Immature natural killer cell (primary cell): ENCODE data around the gene RPS24. TPM values are rescaled to one million over a fixed set of nuclear protein-coding genes. Genes with fewer than 3 reads are reported as not detected.

Experiments
- DNase-seq, 3 donors: peaks; one replicate each; pipeline ENCODE4 v3.0.0; 2022; ENCODE audit warnings: mixed read lengths in 1 of 3
- H3K27ac Mint-ChIP-seq, 6 donors: one replicate each; pipeline ENCODE4 v1.8.0; 2020; ENCODE audit warnings: mixed read lengths in 6 of 6, mild to moderate bottlenecking in 5 of 6, inconsistent platforms in 4 of 6, moderate library complexity in 3 of 6
- H3K27me3 Mint-ChIP-seq, 3 donors: one replicate each; pipeline ENCODE4 v1.8.0; 2020 to 2021; ENCODE audit warnings: low read depth in 3 of 3, mild to moderate bottlenecking in 3 of 3, mixed read lengths in 3 of 3, moderate library complexity in 3 of 3, inconsistent platforms in 1 of 3
- H3K36me3 Mint-ChIP-seq, 3 donors: one replicate each; pipeline ENCODE4 v1.8.0; 2020; ENCODE audit warnings: mixed read lengths in 3 of 3, inconsistent platforms in 2 of 3, mild to moderate bottlenecking in 2 of 3
- H3K4me1 Mint-ChIP-seq, 2 donors: one replicate each; pipeline ENCODE4 v1.8.0; 2020; ENCODE audit warnings: inconsistent platforms in 2 of 2, mild to moderate bottlenecking in 2 of 2, mixed read lengths in 2 of 2, moderate library complexity in 1 of 2
- H3K4me3 Mint-ChIP-seq, 5 donors: one replicate each; pipeline ENCODE4 v1.8.0; 2020; ENCODE audit warnings: mild to moderate bottlenecking in 5 of 5, mixed read lengths in 5 of 5, inconsistent platforms in 3 of 5, moderate library complexity in 3 of 5
- H3K9me3 Mint-ChIP-seq, 6 donors: one replicate each; pipeline ENCODE4 v1.8.0; 2020; ENCODE audit warnings: mild to moderate bottlenecking in 6 of 6, mixed read lengths in 6 of 6, inconsistent platforms in 4 of 6, moderate library complexity in 3 of 6
- polyA plus RNA-seq, 3 donors: library from polyadenylated mRNA; unstranded; fragments of 300-500 nt; fragmentation: Illumina TruSeq; gene quantifications; one replicate each; pipeline ENCODE4 v1.2.3, GENCODE V29; 2021

RPS24 gene
- polyA plus RNA-seq, 3 donors from 2014 or later = 531 to 1,299 (median 721) TPM

GRCh38 chr10:78010278-78010677 is 23.4 kb upstream of the RPS24 start:
- no peaks in the 10 kb centered on the region for H3K4me1 Mint-ChIP-seq
- H3K27me3 Mint-ChIP-seq = no peaks in the 10 kb centered on the region
- no peaks in the 10 kb centered on the region for H3K9me3 Mint-ChIP-seq
- no peak overlapping the region for H3K4me3 Mint-ChIP-seq
- peaks cover 38 to 68% (median 40%) of the 10 kb centered on the region in 3 donors for H3K36me3 Mint-ChIP-seq
- H3K27ac Mint-ChIP-seq = no peak overlapping the region
- DNase-seq = no peak

DNA sequence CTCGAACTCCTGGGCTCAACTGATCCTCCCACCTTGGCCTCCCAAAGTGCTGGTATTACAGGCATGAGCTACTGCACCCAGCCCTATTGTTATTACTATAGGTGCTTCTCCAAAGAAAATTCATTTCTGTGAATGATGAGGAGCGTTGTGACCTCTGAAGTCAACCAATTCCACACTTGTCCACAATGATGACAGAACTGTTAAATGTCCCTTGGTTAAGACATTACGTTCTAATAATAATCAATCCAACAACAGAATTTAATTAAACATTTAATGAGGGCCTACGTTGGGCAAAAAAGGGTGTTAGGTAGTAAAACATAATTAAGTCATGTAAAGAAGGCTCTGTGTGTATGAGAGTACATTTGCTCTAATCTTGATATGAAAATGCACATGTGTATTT is 22.6 kb upstream of the RPS24 start:
- H3K9me3 Mint-ChIP-seq = no peaks in the 10 kb centered on the region

GRCh38 chr10:78013564-78013963 is 20.1 kb upstream of the RPS24 start:
- Mint-ChIP-seq H3K27me3 (no peaks in the 10 kb centered on the region), H3K36me3 (peaks cover 26 to 51% (median 27%) of the 10 kb centered on the region in 3 donors), H3K4me3 (no peak overlapping the region), H3K4me1 (no peaks in the 10 kb centered on the region), H3K27ac (no peak overlapping the region), H3K9me3 (no peaks in the 10 kb centered on the region)
- no peak for DNase-seq

More for the DNA sequence above, 22.6 kb upstream of the RPS24 start:
- peaks cover 32 to 61% (median 34%) of the 10 kb centered on the region in 3 donors for H3K36me3 Mint-ChIP-seq
- no peak overlapping the region for H3K4me3 Mint-ChIP-seq
- no peak for DNase-seq
- H3K27ac Mint-ChIP-seq = no peak overlapping the region
- H3K27me3 Mint-ChIP-seq = no peaks in the 10 kb centered on the region
- H3K4me1 Mint-ChIP-seq = no peaks in the 10 kb centered on the region

GRCh38 chr10:78015546-78015945 is 18.1 kb upstream of the RPS24 start:
- H3K27me3 Mint-ChIP-seq = peaks cover 0 to 2% (median 0%) of the 10 kb centered on the region in 3 donors
- H3K36me3 Mint-ChIP-seq = peaks cover 20 to 44% (median 27%) of the 10 kb centered on the region in 3 donors
- H3K4me3 Mint-ChIP-seq = no peak overlapping the region
- H3K9me3 Mint-ChIP-seq = no peaks in the 10 kb centered on the region
- no peak overlapping the region for H3K27ac Mint-ChIP-seq
- no peaks in the 10 kb centered on the region for H3K4me1 Mint-ChIP-seq
- DNase-seq = no peak

DNA sequence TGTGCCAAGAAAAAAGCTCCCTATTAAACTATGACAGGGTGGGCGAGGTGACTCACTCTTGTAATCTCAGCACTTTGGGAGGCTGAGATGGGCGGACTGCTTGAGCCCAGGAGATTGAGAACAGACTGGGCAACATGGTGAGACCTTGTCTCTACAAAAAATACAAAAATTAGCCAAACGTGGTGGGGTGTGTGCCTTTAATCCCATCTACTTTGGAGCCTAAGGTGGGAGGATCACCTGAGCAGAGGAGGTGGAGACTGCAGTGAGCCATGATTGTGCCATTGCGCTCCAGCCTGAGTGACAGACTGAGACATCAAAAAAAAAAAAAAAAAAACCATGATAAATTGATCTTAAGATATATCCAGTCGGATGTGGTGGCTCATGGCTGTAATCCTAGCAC is 15.8 kb upstream of the RPS24 start:
- H3K4me1 Mint-ChIP-seq = no peaks in the 10 kb centered on the region
- DNase-seq = no peak
- no peak overlapping the region for H3K4me3 Mint-ChIP-seq
- peaks cover 33 to 51% (median 39%) of the 10 kb centered on the region in 3 donors for H3K36me3 Mint-ChIP-seq
- peak overlapping the region in 1 of 6 donors; percentile 20 for H3K27ac Mint-ChIP-seq
- H3K9me3 Mint-ChIP-seq = no peaks in the 10 kb centered on the region
- peaks cover 0 to 2% (median 0%) of the 10 kb centered on the region in 3 donors for H3K27me3 Mint-ChIP-seq

GRCh38 chr10:78019264-78019663 is 14.4 kb upstream of the RPS24 start:
- H3K4me3 Mint-ChIP-seq = no peak overlapping the region
- no peak for DNase-seq
- H3K27ac Mint-ChIP-seq = no peak overlapping the region
- H3K36me3 Mint-ChIP-seq = peaks cover 28 to 50% (median 33%) of the 10 kb centered on the region in 3 donors
- no peaks in the 10 kb centered on the region for H3K4me1 Mint-ChIP-seq
- H3K27me3 Mint-ChIP-seq = peaks cover 0 to 2% (median 0%) of the 10 kb centered on the region in 3 donors
- no peaks in the 10 kb centered on the region for H3K9me3 Mint-ChIP-seq

DNA sequence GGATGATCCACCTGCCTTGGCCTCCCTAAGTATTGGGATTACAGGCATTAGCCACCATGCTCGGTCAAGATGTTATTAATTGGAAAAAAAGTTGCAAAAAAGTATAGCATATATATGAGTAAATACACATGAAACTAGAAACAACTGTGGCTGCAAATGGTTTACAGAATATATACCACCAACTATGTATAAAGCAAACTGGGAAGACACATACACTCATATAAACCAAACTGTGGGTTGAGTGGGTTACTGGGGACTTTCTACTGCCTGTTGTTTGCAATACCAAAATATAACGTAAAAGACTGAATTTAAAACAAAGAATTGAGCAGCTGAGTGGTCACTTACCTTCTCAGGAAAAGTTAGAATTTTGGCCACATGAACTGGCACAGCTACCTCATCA is 12.5 kb upstream of the RPS24 start:
- H3K4me1 Mint-ChIP-seq = no peaks in the 10 kb centered on the region
- peaks cover 36 to 60% (median 43%) of the 10 kb centered on the region in 3 donors for H3K36me3 Mint-ChIP-seq
- H3K9me3 Mint-ChIP-seq = no peaks in the 10 kb centered on the region
- DNase-seq = no peak
- H3K27me3 Mint-ChIP-seq = peaks cover 0 to 2% (median 0%) of the 10 kb centered on the region in 3 donors
- no peak overlapping the region for H3K4me3 Mint-ChIP-seq
- H3K27ac Mint-ChIP-seq = no peak overlapping the region

GRCh38 chr10:78023741-78024140 is 9.9 kb upstream of the RPS24 start:
- no peak overlapping the region for H3K27ac Mint-ChIP-seq
- H3K27me3 Mint-ChIP-seq = peaks cover 0 to 6% (median under 1%) of the 10 kb centered on the region in 3 donors
- H3K36me3 Mint-ChIP-seq = peaks cover 28 to 59% (median 41%) of the 10 kb centered on the region in 3 donors
- H3K9me3 Mint-ChIP-seq = no peaks in the 10 kb centered on the region
- H3K4me1 Mint-ChIP-seq = peaks cover 16 to 21% of the 10 kb centered on the region in 2 donors
- no peak for DNase-seq
- no peak overlapping the region for H3K4me3 Mint-ChIP-seq

DNA sequence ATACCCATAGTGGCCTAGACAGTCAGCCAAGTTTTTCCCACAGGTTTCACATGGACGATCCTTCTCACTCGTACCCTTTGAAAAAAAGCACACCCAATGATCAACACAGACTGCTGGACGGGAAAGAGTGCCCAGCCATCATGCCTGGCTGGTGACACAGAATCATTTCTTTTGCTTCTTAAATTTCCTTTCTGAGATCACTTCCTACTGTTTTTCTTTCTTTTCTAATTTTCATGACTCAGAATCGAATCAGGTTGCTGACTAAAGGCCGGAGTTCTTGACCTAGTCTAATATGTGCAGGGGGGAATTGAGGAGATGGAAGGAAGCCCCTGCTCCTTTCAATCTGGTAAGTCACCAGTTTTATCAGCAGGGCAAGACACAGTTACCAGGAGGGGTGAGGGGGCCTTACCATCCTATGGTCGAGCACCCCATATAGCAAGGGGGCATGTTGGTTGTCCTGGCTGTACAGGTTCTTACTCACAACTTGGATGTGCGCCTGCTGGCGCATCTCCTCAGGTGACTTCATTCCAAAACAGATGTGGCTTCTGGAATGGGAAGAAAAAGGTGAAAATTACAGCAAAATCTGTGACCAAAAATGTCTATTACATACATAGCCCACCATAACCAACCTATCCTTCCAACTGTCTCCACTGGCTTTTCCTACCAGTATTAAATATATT is 7.8 kb upstream of the RPS24 start:
- Mint-ChIP-seq H3K9me3 (peaks cover 0 to 2% (median 0%) of the 10 kb centered on the region in 6 donors), H3K27ac (peak overlapping the region in 1 of 6 donors; percentile 0), H3K4me3 (no peak overlapping the region), H3K27me3 (peaks cover 10 to 16% (median 13%) of the 10 kb centered on the region in 3 donors), H3K36me3 (peaks cover 19 to 46% (median 34%) of the 10 kb centered on the region in 3 donors), H3K4me1 (peaks cover 31 to 37% of the 10 kb centered on the region in 2 donors)
- DNase-seq = no peak

DNA sequence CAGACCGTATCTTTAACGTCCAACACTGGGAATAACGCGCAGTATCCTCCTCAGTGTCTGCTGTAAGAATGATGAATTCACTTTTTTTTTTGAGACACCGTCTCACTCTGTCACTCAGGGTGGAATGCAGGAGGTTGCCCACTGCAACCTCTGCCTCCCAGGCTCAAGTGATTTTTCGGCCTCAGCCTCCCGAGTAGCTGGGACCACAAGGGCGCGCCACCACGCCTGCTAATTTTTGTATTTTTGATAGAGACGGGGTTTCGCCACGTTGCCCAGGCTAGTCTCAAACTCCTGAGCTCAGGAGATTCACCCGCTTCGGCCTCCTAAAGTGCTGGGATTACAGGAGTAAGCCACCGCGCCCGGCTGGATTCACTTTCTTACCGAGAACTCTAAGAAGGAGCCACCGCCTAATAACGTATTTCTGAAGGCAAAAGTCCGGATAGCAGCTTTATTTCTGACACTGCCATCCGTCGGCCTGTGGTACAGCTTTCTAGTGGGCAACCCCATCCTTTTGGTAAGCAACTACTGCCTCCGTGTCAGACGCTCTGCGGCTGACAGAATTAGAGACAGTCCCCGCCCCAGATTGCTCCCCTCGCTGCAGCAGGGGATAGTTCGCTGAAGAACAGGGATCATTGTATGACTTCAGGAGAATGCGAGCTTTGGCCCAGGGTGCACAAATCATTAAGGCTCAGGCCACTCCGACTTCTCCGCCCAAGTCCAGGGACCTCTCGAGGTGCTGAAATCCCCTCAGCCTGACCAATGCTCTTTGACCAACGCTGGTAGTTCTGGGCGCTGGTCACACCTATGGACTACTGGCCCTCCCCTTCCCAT is 5.0 kb upstream of the RPS24 start:
- H3K4me1 Mint-ChIP-seq = peaks cover 33 to 42% of the 10 kb centered on the region in 2 donors
- peak; percentile 56 to 58 (median 57) for DNase-seq
- peak overlapping the region; percentile 99 to 100 (median 100) for H3K4me3 Mint-ChIP-seq
- peaks cover 11 to 16% (median 13%) of the 10 kb centered on the region in 3 donors for H3K27me3 Mint-ChIP-seq
- peaks cover 8 to 26% (median 20%) of the 10 kb centered on the region in 3 donors for H3K36me3 Mint-ChIP-seq
- peaks cover 0 to 2% (median 0%) of the 10 kb centered on the region in 6 donors for H3K9me3 Mint-ChIP-seq
- H3K27ac Mint-ChIP-seq = peak overlapping the region; percentile 96 to 98 (median 96)

GRCh38 chr10:78029269-78030226 is 4.1 kb upstream of the RPS24 start, which contains the start of gene POLR3A:
TSS of gene POLR3A (minus strand) at chr10:78029515. CDS start at chr10:78029407, 108 bp downstream.
- Mint-ChIP-seq H3K27me3 (peaks cover 12 to 16% (median 13%) of the 10 kb centered on the region in 3 donors), H3K27ac (peak within 1 kb of the TSS; percentile 96 to 98 (median 96)), H3K36me3 (peaks cover 5 to 18% (median 16%) of the 10 kb centered on the region in 3 donors), H3K4me1 (peaks cover 38 to 51% of the 10 kb centered on the region in 2 donors), H3K9me3 (peaks cover 0 to 2% (median 0%) of the 10 kb centered on the region in 6 donors), H3K4me3 (peak within 1 kb of the TSS; percentile 99 to 100 (median 100))
- DNase-seq = peak; percentile 93 to 94 (median 93)

DNA sequence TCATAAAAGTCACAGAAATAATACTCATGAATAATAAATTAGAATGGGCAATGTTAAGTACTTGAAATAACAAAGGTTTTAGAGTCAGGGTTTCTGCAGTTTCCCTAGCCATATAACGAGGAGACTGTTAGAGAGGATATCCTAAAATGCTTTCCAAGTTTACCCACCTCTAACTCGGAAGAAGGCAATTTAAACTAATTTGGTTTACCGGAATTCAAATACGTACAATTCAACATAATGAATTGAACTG is 351 bp upstream of the RPS24 start:
- peaks cover 4 to 26% (median 11%) of the 10 kb centered on the region in 3 donors for H3K36me3 Mint-ChIP-seq
- peaks cover 0 to 2% (median 0%) of the 10 kb centered on the region in 6 donors for H3K9me3 Mint-ChIP-seq
- H3K27ac Mint-ChIP-seq = peak overlapping the region; percentile 66 to 90 (median 78)
- peak overlapping the region; percentile 90 to 94 (median 93) for H3K4me3 Mint-ChIP-seq
- peaks cover 12 to 14% (median 13%) of the 10 kb centered on the region in 3 donors for H3K27me3 Mint-ChIP-seq
- peaks cover 56 to 68% of the 10 kb centered on the region in 2 donors for H3K4me1 Mint-ChIP-seq
- DNase-seq = no peak

- Mint-ChIP-seq H3K4me3 (peak overlapping the region; percentile 90 to 94 (median 93)), H3K9me3 (no peaks in the 10 kb centered on the region), H3K36me3 (peaks cover 9 to 36% (median 16%) of the 10 kb centered on the region in 3 donors), H3K4me1 (peaks cover 50 to 68% of the 10 kb centered on the region in 2 donors), H3K27me3 (peaks cover 0 to 3% (median under 1%) of the 10 kb centered on the region in 3 donors), H3K27ac (peak overlapping the region; percentile 66 to 90 (median 77))
- DNase-seq = no peak
Measured at GRCh38 chr10:78035025-78035424, 1.4 kb downstream of the RPS24 start.
